Trophoblast cell (in vitro differentiated cells and primary cell): ENCODE results near the gene FNBP1.

Source experiments
- DNase-seq, 2 donors: peaks; one replicate each; pipeline ENCODE4 v3.0.0-alpha.2; 2016
- H2AFZ ChIP-seq: 2 replicates; pipeline ENCODE4 v1.6.1; 2013; ENCODE audit warnings: low read length, moderate library complexity, mild to moderate bottlenecking; ENCODE audit not compliant: insufficient read depth, poor library complexity
- H2AK5ac ChIP-seq: 2 replicates; pipeline ENCODE4 v1.6.1; 2013; ENCODE audit warnings: mild to moderate bottlenecking, low read length
- H2BK120ac ChIP-seq: 2 replicates; pipeline ENCODE4 v1.6.1; 2013; ENCODE audit warnings: low read length, mild to moderate bottlenecking, moderate library complexity; ENCODE audit not compliant: insufficient read depth, poor library complexity
- H2BK12ac ChIP-seq: 2 replicates; pipeline ENCODE4 v1.6.1; 2013; ENCODE audit warnings: mild to moderate bottlenecking, low read length, moderate library complexity
- H2BK5ac ChIP-seq: 2 replicates; pipeline ENCODE4 v1.6.1; 2013; ENCODE audit warnings: low read length, low read depth, moderate library complexity, mild to moderate bottlenecking; ENCODE audit not compliant: poor library complexity
- H3K14ac ChIP-seq: 2 replicates; pipeline ENCODE4 v1.6.1; 2013; ENCODE audit warnings: mild to moderate bottlenecking, low read length
- H3K18ac ChIP-seq: 2 replicates; pipeline ENCODE4 v1.6.1; 2013; ENCODE audit warnings: mild to moderate bottlenecking, low read length
- H3K23ac ChIP-seq: 2 replicates; pipeline ENCODE4 v1.6.1; 2013; ENCODE audit warnings: low read length
- H3K27ac ChIP-seq: 2 replicates; pipeline ENCODE4 v1.5.1; 2013; ENCODE audit warnings: low read depth, mild to moderate bottlenecking, inconsistent platforms, low read length, moderate library complexity
- H3K27me3 ChIP-seq: 2 replicates; pipeline ENCODE4 v1.6.1; 2013; ENCODE audit warnings: inconsistent platforms, mild to moderate bottlenecking, low read length, moderate library complexity; ENCODE audit not compliant: insufficient read depth
- H3K36me3 ChIP-seq, 2 experiments: 1 replicate in 1 of 2; 2 replicates in 1 of 2; pipeline ENCODE4 v1.6.1; 2013; ENCODE audit warnings: low read length in 2 of 2, mild to moderate bottlenecking in 2 of 2, moderate library complexity in 1 of 2; ENCODE audit not compliant: insufficient read depth in 2 of 2, control insufficient read depth in 1 of 2
- H3K4ac ChIP-seq: 2 replicates; pipeline ENCODE4 v1.6.1; 2013; ENCODE audit warnings: low read depth, mild to moderate bottlenecking, low read length, moderate library complexity
- H3K4me1 ChIP-seq, 2 experiments: 1 replicate in 1 of 2; 2 replicates in 1 of 2; pipeline ENCODE4 v1.6.1; 2013; ENCODE audit warnings: low read length in 2 of 2, mild to moderate bottlenecking in 2 of 2, moderate library complexity in 1 of 2; ENCODE audit not compliant: insufficient read depth in 2 of 2, control insufficient read depth in 1 of 2
- H3K4me2 ChIP-seq: 2 replicates; pipeline ENCODE4 v1.6.1; 2013; ENCODE audit warnings: inconsistent platforms, mild to moderate bottlenecking, low read length, moderate library complexity
- H3K4me3 ChIP-seq: 2 replicates; pipeline ENCODE4 v1.5.1; 2013; ENCODE audit warnings: mild to moderate bottlenecking, low read depth, low read length, inconsistent platforms
- H3K79me1 ChIP-seq: one replicate; pipeline ENCODE4 v1.6.1; 2013; ENCODE audit warnings: low read length
- H3K79me2 ChIP-seq: 2 replicates; pipeline ENCODE4 v1.6.1; 2013; ENCODE audit warnings: low read length, mild to moderate bottlenecking; ENCODE audit not compliant: control insufficient read depth, insufficient read depth, poor library complexity
- H3K9ac ChIP-seq: 2 replicates; pipeline ENCODE4 v1.6.1; 2013; ENCODE audit warnings: mild to moderate bottlenecking, low read length
- H3K9me3 ChIP-seq: 2 replicates; pipeline ENCODE4 v1.6.1; 2013; ENCODE audit warnings: low read depth, mild to moderate bottlenecking, control low read depth, inconsistent platforms, low read length; ENCODE audit not compliant: insufficient read depth
- H4K12ac ChIP-seq: 2 replicates; pipeline ENCODE4 v1.6.1; 2013; ENCODE audit warnings: low read depth, mild to moderate bottlenecking, low read length, moderate library complexity
- H4K8ac ChIP-seq: 2 replicates; pipeline ENCODE4 v1.6.1; 2013; ENCODE audit warnings: low read depth, mild to moderate bottlenecking, low read length, moderate library complexity
- H4K91ac ChIP-seq: one replicate; pipeline ENCODE4 v1.6.1; 2013; ENCODE audit warnings: low read depth, mild to moderate bottlenecking, low read length, moderate library complexity
- WGBS: extraction: QIAGEN DNeasy Blood & Tissue Kit; methylation state at CpG from one replicate; pipeline ENCODE4 v1.1.7; 2013; ENCODE audit warnings: missing lambda C conversion rate; ENCODE audit not compliant: insufficient read length, insufficient coverage; ENCODE audit errors: extremely low coverage; 5-methylcytosine and 5-hydroxymethylcytosine counted together

Gene FNBP1

GRCh38 chr9:130069048-130069447 is 26.1 kb upstream of the FNBP1 start:
- H3K23ac ChIP-seq = no peak overlapping the region
- no peak overlapping the region for H2BK12ac ChIP-seq
- H2BK5ac ChIP-seq = no peak overlapping the region
- no peak overlapping the region for H4K8ac ChIP-seq
- no peak overlapping the region for H3K18ac ChIP-seq
- peak overlapping the region; percentile 24 for H3K4ac ChIP-seq
- no peaks in the 10 kb centered on the region for H3K27me3 ChIP-seq
- WGBS = no CpG with 5 or more reads among the region's 1 CpG
- H2AK5ac ChIP-seq = no peak overlapping the region
- no peaks in the 10 kb centered on the region for H3K36me3 ChIP-seq
- no peak overlapping the region for H2AFZ ChIP-seq
- H4K12ac ChIP-seq = no peak overlapping the region
- H3K27ac ChIP-seq = no peak overlapping the region
- H3K14ac ChIP-seq = no peak overlapping the region
- peaks cover 10 to 13% of the 10 kb centered on the region in 2 experiments for H3K4me1 ChIP-seq
- H3K9ac ChIP-seq = no peak overlapping the region
- H4K91ac ChIP-seq = no peak overlapping the region
- H3K79me2 ChIP-seq = peaks cover 2% of the 10 kb centered on the region
- no peak for DNase-seq
- H3K79me1 ChIP-seq = peaks cover 3% of the 10 kb centered on the region
- no peaks in the 10 kb centered on the region for H3K9me3 ChIP-seq
- no peak overlapping the region for H2BK120ac ChIP-seq
- H3K4me2 ChIP-seq = no peak overlapping the region
- H3K4me3 ChIP-seq = no peak overlapping the region

- Histone ChIP-seq H4K12ac (no peak overlapping the region), H2BK120ac (no peak overlapping the region), H3K4me2 (no peak overlapping the region), H3K4ac (no peak overlapping the region), H4K91ac (no peak overlapping the region), H3K23ac (no peak overlapping the region), H3K14ac (no peak overlapping the region), H3K18ac (no peak overlapping the region), H3K9ac (no peak overlapping the region), H3K27me3 (no peaks in the 10 kb centered on the region), H3K4me1 (peaks cover 0 to 4% of the 10 kb centered on the region in 2 experiments), H3K9me3 (no peaks in the 10 kb centered on the region), H2BK12ac (no peak overlapping the region), H2BK5ac (no peak overlapping the region), H3K4me3 (no peak overlapping the region), H3K79me2 (no peaks in the 10 kb centered on the region), H3K79me1 (no peaks in the 10 kb centered on the region), H2AK5ac (no peak overlapping the region), H4K8ac (no peak overlapping the region), H2AFZ (no peak overlapping the region), H3K36me3 (peaks cover 0 to under 1% of the 10 kb centered on the region in 2 experiments), H3K27ac (no peak overlapping the region)
- WGBS = no CpG with 5 or more reads among the region's 4 CpGs
- DNase-seq = peak; percentile 41 to 62
Measured at GRCh38 chr9:130064621-130065020, 21.6 kb upstream of the FNBP1 start.

- Histone ChIP-seq H2BK5ac (no peak overlapping the region), H3K4me2 (no peak overlapping the region), H3K18ac (no peak overlapping the region), H3K4me3 (no peak overlapping the region), H4K91ac (no peak overlapping the region), H3K4ac (no peak overlapping the region), H3K27me3 (no peaks in the 10 kb centered on the region), H2BK12ac (no peak overlapping the region), H3K27ac (no peak overlapping the region), H3K36me3 (peaks cover 4 to 5% of the 10 kb centered on the region in 2 experiments), H3K4me1 (peaks cover 0 to 4% of the 10 kb centered on the region in 2 experiments), H4K12ac (no peak overlapping the region), H3K14ac (no peak overlapping the region), H2BK120ac (no peak overlapping the region), H3K9ac (no peak overlapping the region), H3K23ac (no peak overlapping the region), H4K8ac (no peak overlapping the region), H3K79me2 (no peaks in the 10 kb centered on the region), H3K79me1 (no peaks in the 10 kb centered on the region), H2AK5ac (no peak overlapping the region), H2AFZ (no peak overlapping the region), H3K9me3 (no peaks in the 10 kb centered on the region)
- DNase-seq = no peak
- no CpG with 5 or more reads among the region's 2 CpGs for WGBS
Measured at GRCh38 chr9:130062750-130063149, 19.8 kb upstream of the FNBP1 start.

- Histone ChIP-seq H3K36me3 (peaks cover 4 to 5% of the 10 kb centered on the region in 2 experiments), H3K79me1 (no peaks in the 10 kb centered on the region), H4K8ac (no peak overlapping the region), H2AK5ac (no peak overlapping the region), H2AFZ (no peak overlapping the region), H3K9ac (no peak overlapping the region), H3K4me1 (peaks cover 0 to 4% of the 10 kb centered on the region in 2 experiments), H3K27ac (no peak overlapping the region), H3K27me3 (no peaks in the 10 kb centered on the region), H3K18ac (no peak overlapping the region), H4K12ac (no peak overlapping the region), H3K4ac (no peak overlapping the region), H3K9me3 (no peaks in the 10 kb centered on the region), H3K4me2 (no peak overlapping the region), H2BK12ac (no peak overlapping the region), H2BK5ac (no peak overlapping the region), H2BK120ac (no peak overlapping the region), H3K23ac (no peak overlapping the region), H3K79me2 (no peaks in the 10 kb centered on the region), H3K14ac (no peak overlapping the region), H4K91ac (no peak overlapping the region), H3K4me3 (no peak overlapping the region)
- no CpG with 5 or more reads among the region's 7 CpGs for WGBS
- no peak for DNase-seq
Measured at GRCh38 chr9:130060296-130060695, 17.3 kb upstream of the FNBP1 start.
